GM18511 (cell line): ENCODE results near the gene HYDIN.
A peak's percentile ranks its signal among the peaks of the same experiment; 100 is the strongest.
"Not testable (repeated sequence)": the region's sequence is repeated elsewhere in the genome, so short reads cannot be mapped to it uniquely, and the experiment has no call there.

ENCODE experiments used
- ATAC-seq: cut with Tn5 transposase; IDR thresholded peaks from one replicate; pipeline ENCODE4 v1.9.1; 2021; ENCODE audit warnings: mild to moderate bottlenecking, moderate library complexity; ENCODE audit not compliant: unreplicated experiment

HYDIN gene

GRCh38 chr16:70882311-70882710 lies 348.2 kb downstream of the HYDIN start:
- not testable (repeated sequence) for ATAC-seq

GRCh38 chr16:70877895-70878294 lies 352.6 kb downstream of the HYDIN start:
- not testable (repeated sequence) for ATAC-seq

DNA sequence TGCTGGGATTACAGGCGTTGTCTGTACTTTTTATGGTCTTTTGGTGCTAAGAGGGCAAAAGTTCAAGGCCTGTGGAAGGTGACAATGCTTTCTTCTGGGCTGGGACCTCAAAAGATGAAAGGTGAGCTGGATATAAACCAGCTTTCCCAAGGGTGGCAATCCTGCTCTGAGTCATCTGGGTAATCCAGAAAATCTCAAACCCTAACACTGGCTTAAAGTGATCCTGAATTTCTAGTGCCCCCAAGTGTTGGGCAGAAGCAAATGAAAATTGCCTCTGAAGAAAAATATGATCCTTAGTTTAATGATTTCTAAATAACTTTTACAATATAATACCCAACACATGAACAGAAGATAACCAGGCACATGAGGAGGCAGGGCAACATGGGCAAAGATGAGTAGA lies 354.1 kb downstream of the HYDIN start:
- ATAC-seq, result not testable (repeated sequence)

DNA sequence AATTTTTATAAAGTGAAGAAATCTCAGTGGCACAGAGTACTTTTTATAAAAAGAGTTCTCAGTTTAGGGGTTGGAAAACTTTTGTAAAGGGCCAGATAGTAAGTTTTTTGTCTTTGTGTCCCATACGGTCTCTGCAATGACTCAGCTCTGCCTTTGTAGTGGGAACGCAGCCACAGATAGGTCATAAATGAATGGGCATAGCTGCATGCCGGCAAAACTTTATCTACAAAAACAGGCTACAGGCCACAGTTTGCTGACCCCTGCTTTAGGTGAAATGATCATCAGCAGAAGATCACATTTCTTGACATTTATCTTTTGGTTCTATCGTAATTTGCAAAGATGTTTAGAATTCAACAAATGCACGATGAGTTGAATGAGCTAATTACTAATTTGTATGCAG lies 365.8 kb downstream of the HYDIN start:
- not testable (repeated sequence) for ATAC-seq

- ATAC-seq, result not testable (repeated sequence)
Observed at GRCh38 chr16:70861996-70862395, 368.5 kb downstream of the HYDIN start.

- not testable (repeated sequence) for ATAC-seq
Observed at GRCh38 chr16:70851299-70851698, 379.2 kb downstream of the HYDIN start.

DNA sequence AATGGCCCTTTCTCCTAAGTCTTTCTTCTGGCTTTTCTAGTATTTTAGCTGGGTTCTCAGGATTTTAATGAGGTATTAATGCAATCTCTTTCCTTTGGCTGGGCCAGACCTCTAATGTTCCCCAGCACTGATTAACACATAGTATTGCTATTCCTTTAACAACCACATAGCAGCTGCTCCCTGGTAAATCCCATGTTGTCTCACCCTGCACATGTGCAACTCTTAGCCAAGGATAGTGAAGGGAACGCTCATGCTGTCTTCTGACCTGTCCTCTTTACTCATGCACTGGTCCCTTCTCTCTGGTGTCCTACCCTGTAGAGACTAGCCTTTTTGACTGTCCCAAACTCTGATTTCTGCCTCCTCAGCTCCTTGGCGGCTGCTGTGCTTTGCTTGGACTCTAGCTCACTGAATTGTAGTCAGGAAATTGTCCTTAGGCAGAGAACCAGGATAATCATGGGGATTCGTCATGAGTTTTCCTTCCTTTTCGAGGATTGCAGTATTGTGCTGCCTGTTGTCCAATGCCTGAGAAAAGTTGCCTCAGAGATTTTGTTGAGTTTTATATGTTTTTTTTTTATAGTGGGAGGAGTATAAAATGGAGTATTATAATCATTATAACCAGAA lies 406.9 kb downstream of the HYDIN start:
- ATAC-seq, result not testable (repeated sequence)

- ATAC-seq, result not testable (repeated sequence)
Observed at GRCh38 chr16:70822734-70823133, 407.8 kb downstream of the HYDIN start.

DNA sequence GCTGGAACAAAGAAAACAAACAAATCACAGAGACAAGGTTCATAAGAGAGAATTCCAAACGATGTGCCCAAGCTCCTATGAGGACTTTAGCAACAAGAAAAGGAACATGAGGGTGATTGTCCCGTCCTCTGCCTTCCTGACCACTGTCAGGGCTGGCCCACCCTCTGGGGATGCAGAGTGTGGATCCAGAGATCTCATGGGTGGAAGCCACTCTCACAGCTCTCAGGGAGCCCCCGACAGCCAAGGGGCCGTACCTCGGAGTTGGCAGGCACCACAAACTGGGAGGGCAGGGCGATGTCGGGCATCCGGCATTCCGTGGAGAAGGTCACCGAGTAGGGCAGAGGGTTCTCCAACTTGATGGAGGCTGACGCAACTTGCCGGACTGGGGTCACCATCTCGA lies 412.4 kb downstream of the HYDIN start:
- not testable (repeated sequence) for ATAC-seq

DNA sequence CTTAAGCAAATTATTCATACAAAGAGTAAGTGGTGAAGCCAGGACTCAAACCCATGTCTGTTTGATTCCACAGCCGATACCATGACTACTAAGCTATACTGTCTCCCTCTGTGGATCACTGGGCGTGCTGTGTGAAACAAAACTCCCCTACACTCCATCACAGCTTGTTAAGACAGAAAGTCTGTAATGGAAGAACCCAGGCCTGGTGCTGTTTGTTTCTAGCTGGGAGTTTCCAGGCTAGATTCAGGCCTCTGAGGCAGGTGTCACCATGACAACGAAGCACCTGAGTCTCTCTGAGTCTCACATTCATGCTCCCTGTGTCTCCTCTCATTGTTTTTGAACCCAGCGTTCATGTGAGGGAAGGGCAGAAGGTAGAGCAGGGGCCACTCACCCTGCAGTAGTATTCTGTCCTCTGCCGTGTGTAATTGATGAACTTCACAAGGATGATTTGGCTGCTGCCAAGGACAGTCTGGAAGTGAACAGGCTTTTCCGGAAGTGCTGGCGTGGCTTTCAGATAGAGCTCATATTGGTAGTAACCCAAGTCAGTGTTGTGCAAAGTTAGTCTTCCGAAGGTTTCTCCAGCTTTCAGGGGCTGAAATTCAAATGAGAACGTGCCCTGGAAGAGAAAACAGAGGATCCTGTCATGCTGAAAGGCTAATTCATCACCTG lies 421.0 kb downstream of the HYDIN start:
- peak; percentile 62 for ATAC-seq

- ATAC-seq, result no peak
Observed at GRCh38 chr16:70808371-70808770, 422.2 kb downstream of the HYDIN start.

GRCh38 chr16:70805787-70806186 lies 424.7 kb downstream of the HYDIN start:
- ATAC-seq, result no peak

DNA sequence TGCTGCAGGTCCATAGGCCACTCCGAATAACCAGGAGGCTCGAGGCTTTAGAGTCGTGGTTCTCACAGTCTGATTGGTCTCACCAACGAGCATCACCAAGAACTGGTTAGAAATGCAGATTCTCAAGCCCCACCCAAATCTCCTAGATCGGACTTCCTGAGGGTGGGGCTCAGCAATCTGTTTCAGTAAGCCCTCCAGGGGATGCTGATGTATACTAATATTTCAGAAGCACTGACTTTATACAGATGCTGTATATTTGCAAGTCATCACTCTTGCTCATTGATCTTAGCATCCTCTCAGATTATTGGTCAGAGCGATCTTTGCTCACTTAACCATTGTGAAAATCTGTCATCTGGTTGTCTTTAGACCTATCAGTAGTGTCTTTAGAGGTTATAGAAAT lies 425.1 kb downstream of the HYDIN start:
- ATAC-seq, result no peak

DNA sequence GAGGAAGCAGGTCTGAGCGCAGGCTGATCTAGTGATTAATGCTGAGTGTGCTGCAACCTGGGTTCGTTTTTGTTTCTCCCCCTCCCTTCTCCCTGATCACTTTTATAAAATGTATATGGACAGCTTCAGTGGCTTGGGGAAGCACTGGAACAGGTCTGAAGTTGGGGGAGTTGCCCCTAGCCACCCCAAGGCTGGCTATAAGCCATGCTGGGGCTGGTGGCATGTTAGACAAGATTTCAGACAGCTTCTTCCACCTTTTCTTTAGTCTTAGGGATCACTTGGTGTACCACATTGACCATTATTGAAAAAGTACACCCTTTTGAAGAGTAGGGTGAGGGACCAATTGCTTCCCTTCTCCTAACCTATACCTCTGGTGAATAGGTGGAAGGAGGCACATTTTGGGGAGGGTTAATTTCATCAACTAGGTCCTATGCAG lies 425.8 kb downstream of the HYDIN start:
- no peak for ATAC-seq

DNA sequence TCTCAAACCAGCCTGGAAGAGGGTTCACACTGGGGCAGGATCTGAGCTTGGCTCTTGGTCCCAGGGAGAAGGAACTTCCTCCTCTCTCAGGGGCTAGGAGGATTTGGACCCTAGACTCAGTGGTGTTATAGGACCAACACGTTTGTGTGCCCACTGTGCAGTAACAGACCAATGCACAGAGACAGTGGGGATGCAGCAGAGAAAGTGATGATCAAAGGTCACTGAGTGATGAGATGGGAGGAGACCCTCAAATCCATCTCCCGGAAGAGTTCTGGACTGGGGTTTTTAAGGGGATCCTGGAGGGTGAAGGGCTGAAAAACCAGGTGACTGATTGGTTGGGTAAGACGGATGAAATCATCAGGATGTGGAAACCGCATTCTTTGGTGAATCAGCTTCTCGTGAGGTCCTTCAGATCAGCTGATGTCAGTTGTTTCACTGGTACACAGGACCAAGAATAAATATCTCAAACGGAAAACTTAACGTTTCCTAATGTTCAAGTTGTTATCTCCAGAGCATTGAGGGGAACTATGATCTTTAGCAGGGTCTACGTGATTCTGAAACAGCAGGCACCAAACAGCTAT lies 426.3 kb downstream of the HYDIN start:
- no peak for ATAC-seq

- ATAC-seq, result no peak
Observed at GRCh38 chr16:70803319-70803718, 427.2 kb downstream of the HYDIN start.

DNA sequence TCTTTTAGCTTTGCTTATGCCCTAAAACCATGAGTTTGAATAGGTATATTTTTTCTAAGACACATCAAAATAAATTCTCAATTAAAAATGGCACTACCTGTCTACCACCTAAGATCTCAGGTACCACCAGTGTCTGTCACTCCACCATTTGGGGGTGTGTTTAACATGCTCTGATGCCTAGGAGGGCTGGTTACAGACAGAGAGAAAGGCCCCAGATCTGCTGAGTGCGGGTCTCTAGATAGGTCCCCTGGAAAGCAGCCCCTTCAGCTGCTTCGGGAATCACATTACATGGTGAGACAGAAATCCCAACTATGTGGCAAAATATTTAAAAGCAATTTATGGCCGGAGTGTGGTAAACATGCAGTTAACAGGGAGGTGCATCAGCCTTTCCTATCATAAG lies 428.9 kb downstream of the HYDIN start:
- no peak for ATAC-seq

DNA sequence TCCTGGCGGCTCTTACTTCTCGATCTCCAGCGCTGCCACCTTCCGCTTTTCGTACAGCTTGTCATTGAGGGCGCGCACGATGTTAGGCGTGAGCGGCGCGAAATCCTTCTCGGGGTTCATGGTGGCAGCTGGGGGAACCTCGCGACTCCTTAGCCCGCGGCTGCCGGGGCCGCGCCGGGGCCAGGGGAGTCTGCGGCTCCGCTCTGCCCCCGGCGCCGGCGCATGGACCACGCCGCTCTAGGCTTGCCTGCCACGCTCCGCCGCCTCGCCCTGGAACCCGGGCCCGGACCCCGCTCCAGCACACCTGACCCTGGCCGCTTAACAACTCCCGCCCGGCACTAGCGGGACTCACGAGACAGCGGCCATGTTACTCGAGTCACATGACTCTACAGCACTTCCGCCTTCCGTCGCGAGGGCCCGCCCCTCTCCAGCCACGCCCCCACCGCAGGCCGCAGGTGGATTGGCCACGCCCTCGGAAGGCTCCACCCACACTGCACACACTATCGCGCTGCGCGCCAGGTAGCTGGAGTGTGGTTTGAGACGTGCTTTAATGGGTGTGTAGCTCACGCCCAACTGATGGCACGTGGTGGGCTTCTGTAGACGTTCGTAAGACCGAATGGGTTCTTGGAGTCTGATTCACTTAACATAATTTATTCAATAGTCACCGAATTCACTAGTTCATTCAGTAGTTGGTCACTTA lies 429.6 kb downstream of the HYDIN start, which contains the start of gene VAC14:
TSS of gene VAC14 (minus strand) at position 378 of the 700 bp plus-strand sequence. CDS start at position 120, 258 bp downstream.
- ATAC-seq, result peak; percentile 97

GRCh38 chr16:70800311-70800710 lies 430.2 kb downstream of the HYDIN start:
- peak; percentile 4 for ATAC-seq

DNA sequence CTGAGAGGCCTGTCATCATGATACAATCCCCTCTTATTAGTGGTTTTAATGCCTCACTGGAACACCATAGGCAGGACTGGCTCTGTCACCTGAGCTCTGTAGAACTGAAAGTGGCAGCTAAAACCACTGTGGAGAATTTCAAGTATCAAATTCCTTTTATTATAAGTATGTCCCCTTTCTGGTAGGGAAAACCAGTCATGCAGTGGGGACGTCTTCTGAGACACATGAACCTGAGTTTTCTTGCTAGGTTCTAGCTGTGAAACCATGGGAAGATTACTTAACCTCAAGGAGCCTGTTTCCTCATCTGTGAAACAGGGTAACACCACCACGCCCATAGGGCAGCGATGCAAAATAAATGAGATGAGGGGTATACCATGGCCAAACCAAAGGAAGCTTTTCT lies 434.2 kb downstream of the HYDIN start:
- no peak for ATAC-seq

GRCh38 chr16:70795296-70795912 lies 435.1 kb downstream of the HYDIN start:
- no peak for ATAC-seq
